HG02759 (cell line): ENCODE data around the gene KIF21B.

Experiments used
- ATAC-seq: cut with Tn5 transposase; IDR thresholded peaks from one replicate; pipeline ENCODE4 v1.9.1; 2021; ENCODE audit warnings: mild to moderate bottlenecking, moderate library complexity; ENCODE audit not compliant: unreplicated experiment

The KIF21B gene

DNA sequence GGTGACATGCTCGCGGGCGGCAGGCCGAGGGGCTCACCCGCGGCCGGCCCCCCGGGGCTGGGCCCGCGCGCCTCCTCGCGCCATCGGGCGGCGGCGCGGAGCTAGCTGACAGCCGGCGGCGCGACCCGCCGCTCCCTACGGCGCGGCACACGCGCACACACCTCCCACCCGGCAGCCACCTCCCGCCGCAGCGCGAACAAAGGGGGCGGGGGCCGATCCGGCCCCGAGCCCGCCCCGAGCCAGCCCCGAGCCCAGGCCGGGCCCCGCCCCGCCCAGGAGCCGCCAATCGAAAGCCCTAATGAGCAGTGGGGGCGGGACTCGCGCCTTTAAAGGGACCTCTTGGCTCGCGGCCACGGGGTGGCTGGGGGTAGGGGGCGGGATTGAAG, at the start of gene KIF21B:
TSS of gene KIF21B (minus strand) at position 198 of the 386 bp plus-strand sequence. CDS start 331 bp downstream, outside the sequence.
- ATAC-seq, result peak; percentile 73

DNA sequence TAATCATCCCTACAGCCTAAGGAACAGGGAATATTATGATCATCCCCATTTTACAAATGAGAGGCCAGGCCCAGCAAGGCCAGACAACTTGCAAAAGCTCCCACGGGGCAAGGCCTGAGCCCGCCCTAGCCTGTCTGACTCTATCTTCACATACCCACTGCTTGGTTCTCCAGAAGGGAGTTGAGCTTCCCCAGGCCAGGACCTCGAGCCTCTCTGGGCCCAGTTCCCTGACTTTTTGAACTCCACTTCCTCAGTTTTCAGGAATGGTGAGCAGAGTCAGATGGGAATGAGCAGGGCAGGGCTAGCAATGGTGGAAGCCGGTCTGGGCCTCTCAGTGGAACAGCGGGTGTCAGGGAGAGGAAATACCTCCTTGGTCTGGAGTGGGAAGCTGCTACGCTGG, 49.4 kb upstream of the KIF21B start:
- no peak for ATAC-seq

DNA sequence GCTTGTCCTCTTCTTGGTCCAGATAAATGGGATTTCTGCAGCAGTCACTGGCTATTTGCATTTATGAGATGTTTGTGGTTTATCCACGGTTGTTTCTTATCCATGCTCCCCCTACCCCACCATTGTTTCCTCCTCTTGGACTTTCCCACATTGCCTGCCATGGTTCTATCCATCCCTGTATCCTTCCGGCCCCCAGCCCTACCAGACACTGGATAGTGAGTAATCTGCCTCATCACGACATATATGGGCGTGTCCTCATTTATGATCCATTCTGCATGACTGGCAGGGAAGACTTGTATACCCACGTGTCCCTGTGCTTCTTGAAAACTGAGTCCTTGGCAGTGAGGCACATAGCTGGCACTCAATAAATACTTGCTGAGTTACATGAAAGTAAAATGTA, 48.6 kb upstream of the KIF21B start:
- ATAC-seq, result no peak

DNA sequence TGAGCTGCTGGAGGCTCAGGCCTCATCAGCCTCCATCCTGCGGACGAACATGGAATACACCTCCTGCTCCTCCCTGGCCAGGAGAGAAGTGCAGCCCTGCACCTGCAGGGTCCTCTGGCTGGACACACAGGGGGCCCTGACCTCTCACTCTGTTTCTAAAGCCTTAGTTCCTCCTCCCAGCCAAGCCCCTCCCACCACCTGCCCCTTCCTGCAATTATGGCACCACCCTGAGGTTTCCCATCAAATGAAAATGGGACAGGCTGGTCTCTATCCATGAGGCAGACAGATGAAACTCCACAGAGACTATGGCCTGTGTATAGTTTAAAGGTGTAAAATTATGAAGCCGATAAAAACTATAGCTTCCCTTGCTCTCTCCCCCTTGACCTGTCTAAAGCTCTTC, 46.1 kb upstream of the KIF21B start:
- ATAC-seq, result no peak

DNA sequence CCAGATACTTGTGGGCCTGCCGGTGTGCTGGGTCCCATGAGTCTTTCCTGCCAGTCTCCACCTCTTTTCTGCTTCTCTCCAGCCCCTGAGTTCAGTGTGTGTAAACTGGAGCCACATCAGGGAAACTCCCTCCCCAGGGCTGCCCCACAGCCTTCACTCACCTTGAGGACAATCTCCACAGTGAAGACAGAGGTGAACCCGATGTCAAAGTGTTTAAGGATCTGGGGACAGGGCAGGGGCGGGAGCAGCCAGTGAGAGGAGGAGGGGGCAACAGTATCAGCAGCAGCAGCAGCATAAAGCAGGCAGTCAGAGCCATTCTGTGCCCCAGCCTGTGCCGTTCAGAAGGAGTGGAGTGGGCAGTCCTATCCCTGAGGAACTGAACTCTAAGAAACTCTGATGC, 45.5 kb upstream of the KIF21B start:
- no peak for ATAC-seq

DNA sequence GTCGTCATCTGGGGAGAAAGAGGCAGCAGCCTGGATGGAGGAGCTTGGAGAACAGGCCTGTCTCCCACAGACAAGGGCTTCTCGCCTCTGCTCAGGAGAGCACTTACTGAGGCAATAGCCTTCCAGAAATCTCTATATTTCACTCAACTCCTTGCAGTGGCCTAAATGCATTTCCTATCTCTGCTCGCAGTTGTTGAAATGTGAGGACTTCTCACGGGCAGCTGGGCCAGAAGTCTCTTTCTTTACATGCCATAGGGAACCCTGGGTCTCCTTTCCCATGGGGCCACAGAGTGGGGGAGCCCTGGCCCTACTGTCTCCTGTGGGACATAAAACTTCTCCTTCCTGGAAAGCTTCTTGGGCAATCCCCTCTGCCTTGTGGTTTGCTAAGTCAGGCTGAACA, 43.5 kb upstream of the KIF21B start:
- no peak for ATAC-seq

- ATAC-seq, result no peak
Observed at GRCh38 chr1:201065686-201066085, 42.2 kb upstream of the KIF21B start.

GRCh38 chr1:201064806-201065205, 41.3 kb upstream of the KIF21B start:
- no peak for ATAC-seq

- no peak for ATAC-seq
Observed at GRCh38 chr1:201063145-201063544, 39.6 kb upstream of the KIF21B start.

- no peak for ATAC-seq
Observed at GRCh38 chr1:201062511-201063091, 39.1 kb upstream of the KIF21B start.

DNA sequence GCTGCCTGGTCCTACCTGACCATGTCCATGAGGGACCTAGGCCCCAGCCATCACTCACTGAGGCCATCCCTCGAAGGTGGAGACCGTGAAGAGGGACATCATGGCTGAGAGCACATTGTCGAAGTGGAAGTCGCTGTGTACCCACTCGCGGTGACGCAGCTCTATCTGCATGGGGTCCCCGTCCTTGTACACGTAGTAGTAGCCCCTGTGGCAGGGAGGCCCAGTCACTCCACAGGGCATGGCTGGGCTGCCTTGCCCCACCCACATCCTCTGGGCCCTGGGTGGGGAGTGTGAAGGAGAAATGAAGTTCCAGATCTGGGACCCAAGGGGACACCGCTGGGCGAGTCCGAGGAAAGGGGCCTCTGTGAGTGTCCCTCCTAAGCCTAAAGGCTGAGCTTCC, 38.4 kb upstream of the KIF21B start:
- ATAC-seq, result no peak

- ATAC-seq, result no peak
Observed at GRCh38 chr1:201061049-201061448, 37.5 kb upstream of the KIF21B start.

GRCh38 chr1:201060586-201060985, 37.1 kb upstream of the KIF21B start:
- ATAC-seq, result no peak

GRCh38 chr1:201059871-201060555, 36.5 kb upstream of the KIF21B start:
- ATAC-seq, result no peak

GRCh38 chr1:201059401-201059800, 35.9 kb upstream of the KIF21B start:
- ATAC-seq, result no peak

GRCh38 chr1:201054091-201054543, 30.6 kb upstream of the KIF21B start:
- no peak for ATAC-seq

GRCh38 chr1:201053155-201053860, 29.8 kb upstream of the KIF21B start:
- ATAC-seq, result no peak

- no peak for ATAC-seq
Observed at GRCh38 chr1:201051399-201051798, 27.9 kb upstream of the KIF21B start.

DNA sequence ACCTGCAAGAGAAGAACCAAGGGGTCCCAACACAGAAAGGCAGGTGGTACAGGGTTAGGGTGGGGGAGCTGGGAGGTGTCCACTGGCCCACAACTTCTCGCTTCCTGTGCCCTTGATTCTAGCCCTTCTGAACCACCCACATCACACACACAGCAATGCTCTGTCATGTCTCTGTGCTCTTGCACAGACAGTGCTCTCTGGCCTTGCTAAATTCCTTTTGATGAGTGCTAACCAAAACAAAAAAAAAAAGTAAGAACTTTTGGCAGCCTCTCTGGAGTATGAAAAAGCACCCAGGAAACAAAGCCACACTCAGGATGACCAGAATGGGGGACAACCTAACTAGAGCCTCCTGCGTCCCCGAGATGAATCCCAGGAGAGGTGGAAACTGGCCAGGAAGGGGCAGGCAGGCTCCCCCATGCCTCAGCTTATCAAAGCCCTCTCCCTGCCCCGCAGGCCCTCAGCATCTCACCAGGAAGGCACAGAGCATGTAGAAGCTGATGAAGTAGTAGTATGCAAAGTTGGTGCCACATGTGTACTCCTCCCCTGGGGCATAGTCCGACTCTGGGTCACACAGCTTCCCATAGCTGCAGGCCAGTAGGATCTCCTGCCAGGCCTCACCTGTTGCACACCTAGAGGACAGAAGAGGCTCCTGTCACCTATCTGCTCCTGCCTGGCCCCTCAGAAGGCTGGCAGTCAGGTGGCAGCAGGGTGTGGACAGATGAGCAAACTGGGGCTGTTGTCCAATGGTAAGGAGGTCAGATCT, 27.2 kb upstream of the KIF21B start:
- ATAC-seq, result no peak

DNA sequence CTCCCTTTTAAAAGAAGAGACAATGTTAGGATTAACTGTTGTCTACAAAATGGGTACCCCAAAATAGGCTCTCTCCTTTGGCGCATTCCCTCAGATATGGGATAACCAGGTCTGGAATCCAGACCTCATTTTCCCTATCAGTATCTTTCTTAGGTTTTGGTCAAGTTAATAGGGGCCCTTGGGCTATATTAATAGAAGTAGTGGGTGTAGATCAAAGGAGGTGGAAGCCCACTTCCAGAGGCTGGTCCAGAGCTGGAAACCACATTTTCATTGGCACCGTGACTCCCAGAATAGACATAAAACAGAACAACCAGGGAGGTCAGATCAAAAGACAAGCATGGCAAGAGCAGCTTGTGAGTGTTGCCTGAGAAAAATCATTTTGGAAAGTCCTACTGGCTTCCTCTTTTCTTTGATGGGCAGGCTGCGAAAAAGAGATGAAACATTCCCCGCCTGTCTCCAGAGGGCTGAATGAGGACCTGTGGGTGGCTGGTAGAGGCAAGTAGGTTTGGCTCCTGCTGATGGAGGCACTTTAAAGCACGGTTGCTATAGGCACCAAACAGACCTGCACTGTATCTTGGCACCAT, 25.8 kb upstream of the KIF21B start:
- ATAC-seq, result no peak

- ATAC-seq, result no peak
Observed at GRCh38 chr1:201048521-201048920, 25.0 kb upstream of the KIF21B start.
